Measurements from ENCODE around the gene SH2D2A. TPM values are rescaled to one million over a fixed set of nuclear protein-coding genes. Genes with fewer than 3 reads are reported as not detected.

The SH2D2A gene
- total and polyA plus RNA-seq, 2 donors (not counting 3 experiments of a cell fraction or from before 2014, with no cell fraction given) = 0.92 to 1.1 TPM

DNA sequence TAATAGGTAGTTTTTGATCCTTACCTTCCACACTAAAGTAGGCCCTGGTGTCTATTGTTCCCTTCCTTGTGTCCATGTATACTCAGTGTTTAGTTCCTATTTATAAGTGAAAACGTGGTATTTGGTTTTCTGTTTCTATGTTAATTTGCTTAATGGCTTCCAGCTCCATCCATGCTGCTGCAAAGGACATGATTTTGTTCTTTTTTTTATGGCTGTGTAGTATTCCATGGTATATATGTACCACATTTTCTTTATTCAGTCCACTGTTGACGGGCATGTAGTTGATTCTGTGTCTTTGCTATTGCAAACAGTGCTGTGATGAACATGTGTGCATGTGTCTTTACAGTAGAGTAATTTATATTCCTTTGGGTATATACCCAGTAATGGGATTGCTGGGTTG lies 28.5 kb downstream of the SH2D2A start:
- POLR2A ChIA-PET = interaction anchor here (0.5 kb wide), 1 partner anchor 74 kb away, joined by 6 read pairs; no protein-coding TSS in a partner anchor
- H3K27ac ChIP-seq (ENCODE audit: insufficient read depth, low read depth, low read length) = no peak overlapping the region
- dilution Hi-C loops (cut with MboI; ENCODE audit: extremely low pct_ligation_motif_present, low sequenced_read_pairs) (no loop called here), intact Hi-C loops (cut with micrococcal nuclease) (no loop called here)
- peaks cover 2 to 30% of the 10 kb centered on the region in 2 experiments for H3K36me3 ChIP-seq (ENCODE audit: control insufficient read depth in 2 of 2, extremely low read depth in 1 of 2, insufficient read depth in 2 of 2, low read length in 2 of 2)
- H4K20me1 ChIP-seq (replicated peaks; ENCODE audit: control insufficient read depth, extremely low read depth, insufficient read depth, low read length) = no peaks in the 10 kb centered on the region
- H3K4me1 ChIP-seq (ENCODE audit: control insufficient read depth, extremely low read depth, insufficient read depth, low read length) = no peaks in the 10 kb centered on the region
- H3K9ac ChIP-seq (replicated peaks; ENCODE audit: extremely low read depth, insufficient read depth, low read length) = no peak overlapping the region
- H3K9me1 ChIP-seq (replicated peaks; ENCODE audit: control insufficient read depth, extremely low read depth, insufficient read depth, low read length) = no peaks in the 10 kb centered on the region
- CTCF ChIA-PET = interaction anchor here (0.7 to 5.4 kb wide), 3 partner anchors 8 to 72 kb away, joined by 3 to 26 read pairs (median 3); no protein-coding TSS in a partner anchor
- H3K4me2 ChIP-seq (ENCODE audit: insufficient read depth, low read length) = no peak overlapping the region
- no peaks in the 10 kb centered on the region for H3K9me3 ChIP-seq (replicated peaks; ENCODE audit: control insufficient read depth, insufficient read depth, low read length)
- peaks cover 8% of the 10 kb centered on the region for H3K79me2 ChIP-seq (ENCODE audit: control insufficient read depth, insufficient read depth, low read length)
- no peak overlapping the region for H3K4me3 ChIP-seq (replicated peaks in 1 of 3; ENCODE audit: insufficient read depth in 1 of 3, low read depth in 1 of 3, low read length in 3 of 3)
- no peak for FAIRE-seq
- no peak for DNase-seq (ENCODE audit: low read depth, low spot score)
- no peak overlapping the region for H2AFZ ChIP-seq (ENCODE audit: low read depth, low read length)
- no TSS peak for BruUV-seq (replicated peaks)
- TF ChIP-seq, protein P1, sequence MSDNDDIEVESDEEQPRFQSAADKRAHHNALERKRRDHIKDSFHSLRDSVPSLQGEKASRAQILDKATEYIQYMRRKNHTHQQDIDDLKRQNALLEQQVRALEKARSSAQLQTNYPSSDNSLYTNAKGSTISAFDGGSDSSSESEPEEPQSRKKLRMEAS (IDR thresholded peaks at IDR 0.05; ENCODE audit: insufficient read depth, insufficient read length) = no peak
- TF ChIP-seq POLR2A (IDR thresholded peaks at IDR 0.05; ENCODE audit: low read depth, low read length) (no peak), EZH2 (IDR thresholded peaks at IDR 0.05; ENCODE audit: borderline replicate concordance, low read depth, low read length, severe bottlenecking) (no peak), FOS (IDR thresholded peaks at IDR 0.05; ENCODE audit: borderline replicate concordance, insufficient read depth, low read length) (no peak), GATA2 (IDR thresholded peaks at IDR 0.05; ENCODE audit: insufficient read depth, insufficient read length, low read depth, low read length) (no peak), MYC (IDR thresholded peaks at IDR 0.05; ENCODE audit: low read depth, low read length) (no peak), POLR2AphosphoS5 (IDR thresholded peaks at IDR 0.05; ENCODE audit: insufficient read depth, low read depth, low read length) (no peak), JUN (IDR thresholded peaks at IDR 0.05; ENCODE audit: borderline replicate concordance, insufficient read depth, insufficient read length, low read depth) (no peak)
- TF ChIP-seq, protein P2, sequence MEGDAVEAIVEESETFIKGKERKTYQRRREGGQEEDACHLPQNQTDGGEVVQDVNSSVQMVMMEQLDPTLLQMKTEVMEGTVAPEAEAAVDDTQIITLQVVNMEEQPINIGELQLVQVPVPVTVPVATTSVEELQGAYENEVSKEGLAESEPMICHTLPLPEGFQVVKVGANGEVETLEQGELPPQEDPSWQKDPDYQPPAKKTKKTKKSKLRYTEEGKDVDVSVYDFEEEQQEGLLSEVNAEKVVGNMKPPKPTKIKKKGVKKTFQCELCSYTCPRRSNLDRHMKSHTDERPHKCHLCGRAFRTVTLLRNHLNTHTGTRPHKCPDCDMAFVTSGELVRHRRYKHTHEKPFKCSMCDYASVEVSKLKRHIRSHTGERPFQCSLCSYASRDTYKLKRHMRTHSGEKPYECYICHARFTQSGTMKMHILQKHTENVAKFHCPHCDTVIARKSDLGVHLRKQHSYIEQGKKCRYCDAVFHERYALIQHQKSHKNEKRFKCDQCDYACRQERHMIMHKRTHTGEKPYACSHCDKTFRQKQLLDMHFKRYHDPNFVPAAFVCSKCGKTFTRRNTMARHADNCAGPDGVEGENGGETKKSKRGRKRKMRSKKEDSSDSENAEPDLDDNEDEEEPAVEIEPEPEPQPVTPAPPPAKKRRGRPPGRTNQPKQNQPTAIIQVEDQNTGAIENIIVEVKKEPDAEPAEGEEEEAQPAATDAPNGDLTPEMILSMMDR (IDR thresholded peaks at IDR 0.05; ENCODE audit: extremely low read depth in 1 of 2, insufficient read depth in 1 of 2, low read depth in 1 of 2, low read length in 2 of 2) = no peak
- H3K27me3 ChIP-seq (ENCODE audit: control insufficient read depth in 2 of 2, insufficient read depth in 2 of 2, low read length in 2 of 2) = no peaks in the 10 kb centered on the region

All from endothelial cell of umbilical vein (primary cell).